ENCODE data around the gene POLE. TPM values are rescaled to one million over a fixed set of nuclear protein-coding genes. Genes with fewer than 3 reads are reported as not detected.

The POLE gene
- total and polyA plus RNA-seq, 8 donors, result 7.2 to 45.7 (median 16.0) TPM

GRCh38 chr12:132620113-132620898 lies 66.8 kb downstream of the POLE start:
- no peaks in the 10 kb centered on the region for H3K9me3 ChIP-seq
- FAIRE-seq (no peak), DNase-seq (peak in 1 of 6 donors; percentile 63), ATAC-seq (no peak)
- no peak for TF ChIP-seq CTCF (IDR thresholded peaks at IDR 0.05)
- intact Hi-C loops (cut with DNase I), result loop anchor here in 1 of 3 donors (10.0 kb wide), 1 partner anchor 216 kb away; no protein-coding TSS in a partner anchor
- H3K4me1 ChIP-seq, result no peaks in the 10 kb centered on the region
- H3K27ac ChIP-seq, result no peak overlapping the region
- WGBS, 2 donors, result 46 to 51% methylated on average over 29 of the region's 29 CpGs
- no peaks in the 10 kb centered on the region for H3K36me3 ChIP-seq
- H3K4me3 ChIP-seq, result no peak overlapping the region
- peaks cover 0 to 33% (median 14%) of the 10 kb centered on the region in 4 donors for H3K27me3 ChIP-seq

- no peak overlapping the region for H3K27ac ChIP-seq
- no peak for TF ChIP-seq CTCF (IDR thresholded peaks at IDR 0.05)
- DNase-seq (peak in 2 of 6 donors; percentile 61 to 69), FAIRE-seq (no peak), ATAC-seq (no peak)
- no peaks in the 10 kb centered on the region for H3K9me3 ChIP-seq
- peaks cover 0 to 33% (median 15%) of the 10 kb centered on the region in 4 donors for H3K27me3 ChIP-seq
- H3K36me3 ChIP-seq, result no peaks in the 10 kb centered on the region
- H3K4me1 ChIP-seq, result no peaks in the 10 kb centered on the region
- intact Hi-C loops (cut with DNase I), result loop anchor here in 1 of 3 donors (5.0 to 10.0 kb wide), 2 partner anchors 215 to 467 kb away; no protein-coding TSS in a partner anchor
- 10 to 13% methylated on average over 28 to 53 of the region's 53 CpGs for WGBS, 2 donors
- H3K4me3 ChIP-seq, result no peak overlapping the region
These were observed 67.6 kb downstream of the POLE start for GRCh38 chr12:132619386-132620112.

GRCh38 chr12:132619071-132619385 lies 68.1 kb downstream of the POLE start:
- Histone ChIP-seq H3K36me3 (no peaks in the 10 kb centered on the region), H3K4me3 (no peak overlapping the region), H3K4me1 (no peaks in the 10 kb centered on the region), H3K27ac (no peak overlapping the region), H3K9me3 (no peaks in the 10 kb centered on the region), H3K27me3 (peaks cover 0 to 33% (median 15%) of the 10 kb centered on the region in 4 donors)
- FAIRE-seq (no peak), ATAC-seq (no peak), DNase-seq (peak in 1 of 6 donors; percentile 55)
- no peak for TF ChIP-seq CTCF (IDR thresholded peaks at IDR 0.05)
- intact Hi-C loops (cut with DNase I), result loop anchor here in 1 of 3 donors (5.0 kb wide), 1 partner anchor 467 kb away; no protein-coding TSS in a partner anchor
- WGBS, 2 donors, result 3 to 8% methylated on average over 13 to 28 of the region's 28 CpGs

GRCh38 chr12:132618683-132619043 lies 68.5 kb downstream of the POLE start, which contains the start of gene P2RX2:
Gene P2RX2 (plus strand): TSS chr12:132618776. CDS start chr12:132618817, 41 bp downstream.
- H3K27me3 ChIP-seq, result peaks cover 0 to 33% (median 15%) of the 10 kb centered on the region in 4 donors
- peak within 1 kb of the TSS in 2 of 4 donors; percentile 14 to 37 for H3K4me3 ChIP-seq
- H3K4me1 ChIP-seq, result no peaks in the 10 kb centered on the region
- H3K36me3 ChIP-seq, result no peaks in the 10 kb centered on the region
- ATAC-seq (no peak), DNase-seq (peak in 2 of 6 donors; percentile 62 to 69), FAIRE-seq (no peak)
- 3 to 4% methylated on average over 17 to 49 of the region's 49 CpGs for WGBS, 2 donors
- no peak within 1 kb of the TSS for H3K27ac ChIP-seq
- intact Hi-C loops (cut with DNase I), result loop anchor here in 1 of 3 donors (5.0 kb wide), 1 partner anchor 466 kb away; no protein-coding TSS in a partner anchor
- H3K9me3 ChIP-seq, result no peaks in the 10 kb centered on the region
- no peak for TF ChIP-seq CTCF (IDR thresholded peaks at IDR 0.05)
